ENCODE results near the gene CATSPERZ.
"Not testable (repeated sequence)": the region's sequence is repeated elsewhere in the genome, so short reads cannot be mapped to it uniquely, and the experiment has no call there.

Gene CATSPERZ

DNA sequence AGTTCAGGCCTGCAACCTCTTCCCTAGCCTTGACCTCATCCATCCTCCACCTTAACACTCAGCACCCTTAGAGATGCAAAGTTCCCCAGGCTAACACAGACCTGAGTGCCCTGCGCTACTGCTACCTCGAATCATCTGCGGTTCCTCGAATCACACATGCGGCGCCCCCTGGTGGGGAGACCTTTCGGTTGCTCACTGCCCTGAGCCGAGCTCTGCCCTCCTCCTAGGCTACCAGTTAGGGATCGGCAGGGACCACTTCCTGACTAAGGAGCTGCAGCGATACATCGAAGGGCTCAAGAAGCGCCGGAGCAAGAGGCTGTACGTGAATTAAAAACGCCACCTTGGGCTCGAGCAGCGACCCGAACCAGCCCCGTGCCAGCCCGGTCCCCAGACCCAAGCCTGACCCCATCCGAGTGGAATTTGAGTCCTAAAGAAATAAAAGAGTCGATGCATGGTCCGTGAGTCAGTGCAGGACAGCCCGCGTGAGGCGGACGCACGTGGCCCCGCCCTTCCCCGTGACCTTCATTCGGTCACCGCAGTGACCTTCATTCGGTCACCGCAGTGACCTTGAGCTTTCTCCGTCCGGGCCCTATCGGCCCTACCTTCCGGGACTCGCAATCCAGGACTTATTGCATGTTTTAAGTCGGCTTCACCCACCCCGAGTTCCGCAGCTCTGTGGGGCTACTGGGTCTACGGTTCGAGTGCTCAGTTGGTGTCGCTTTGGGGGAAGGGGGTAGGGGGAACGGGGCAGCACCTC is 4.3 kb downstream of the CATSPERZ start:
- peak; percentile 96 for DNase-seq

DNA sequence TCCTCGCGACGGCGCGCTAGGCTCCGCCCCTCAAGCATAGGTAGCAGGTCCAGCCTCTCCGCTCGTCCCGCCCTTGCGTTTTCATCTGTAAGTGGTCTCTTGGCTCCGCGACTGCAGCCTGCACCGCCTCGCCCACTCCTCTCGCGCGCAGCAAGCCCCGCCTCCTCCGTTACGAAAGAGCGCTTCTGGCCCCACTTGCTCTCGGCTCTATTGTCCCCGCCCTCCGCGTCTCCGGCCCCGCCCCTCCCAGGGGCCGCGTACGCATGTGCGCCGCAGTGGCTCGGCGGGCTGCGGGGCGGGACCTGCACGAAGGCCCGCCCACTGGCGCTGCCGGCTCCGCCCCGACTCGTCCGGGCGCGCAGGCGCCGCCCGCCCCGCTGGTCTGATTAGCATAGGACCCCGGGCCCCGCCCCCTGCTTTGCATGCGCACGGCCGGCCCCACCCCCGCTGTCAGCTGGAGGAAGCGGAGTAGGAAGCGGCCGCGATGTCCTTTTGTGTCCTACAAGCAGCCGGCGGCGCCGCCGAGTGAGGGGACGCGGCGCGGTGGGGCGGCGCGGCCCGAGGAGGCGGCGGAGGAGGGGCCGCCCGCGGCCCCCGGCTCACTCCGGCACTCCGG is 5.0 kb downstream of the CATSPERZ start, which contains the start of gene ESRRA:
ESRRA (plus strand) TSS at position 450 of the 616 bp plus-strand sequence. CDS start 1,656 bp downstream, outside the sequence.
- DNase-seq: peak; percentile 100

DNA sequence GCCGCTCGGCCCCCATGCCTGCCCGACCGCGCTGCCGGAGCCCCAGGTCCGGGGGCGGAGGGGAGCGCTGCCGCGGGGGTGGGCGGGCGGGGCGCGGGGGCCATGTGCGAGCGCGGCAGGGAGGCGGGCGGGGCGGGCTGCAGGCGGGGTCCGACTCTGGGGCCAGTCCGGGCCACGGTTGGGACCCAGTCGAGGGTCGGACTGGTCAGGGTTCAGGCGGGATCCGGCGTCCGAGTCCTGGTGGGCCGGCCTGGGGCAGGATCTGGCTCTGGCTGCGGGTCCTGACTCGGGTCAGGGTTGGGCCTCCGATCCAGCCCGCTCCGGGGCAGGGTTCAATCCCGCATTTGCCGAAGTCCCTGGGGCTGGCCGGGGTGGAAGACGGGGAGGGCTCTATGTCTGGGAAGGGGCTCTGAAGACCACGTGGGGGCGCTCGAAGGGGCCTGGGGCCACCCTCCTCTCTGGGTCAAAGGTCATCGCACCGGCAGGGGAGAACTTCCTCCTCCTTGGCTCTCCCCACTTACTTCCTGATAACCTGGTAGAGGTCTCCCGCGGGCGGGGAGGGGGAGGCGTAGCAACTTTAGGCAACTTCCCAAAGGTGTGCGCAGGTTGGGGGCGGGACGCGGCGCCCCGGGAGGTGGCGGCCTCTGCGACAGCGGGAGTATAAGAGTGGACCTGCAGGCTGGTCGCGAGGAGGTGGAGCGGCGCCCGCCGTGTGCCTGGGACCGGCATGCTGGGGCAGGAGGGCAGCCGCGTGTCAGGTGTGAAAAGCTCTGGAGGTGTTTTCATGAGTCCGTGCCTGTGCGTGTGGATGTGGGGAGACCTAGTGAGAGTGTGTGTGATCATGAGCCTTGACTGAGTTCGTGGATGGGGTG is 5.8 kb downstream of the CATSPERZ start:
- DNase-seq: peak; percentile 74

DNA sequence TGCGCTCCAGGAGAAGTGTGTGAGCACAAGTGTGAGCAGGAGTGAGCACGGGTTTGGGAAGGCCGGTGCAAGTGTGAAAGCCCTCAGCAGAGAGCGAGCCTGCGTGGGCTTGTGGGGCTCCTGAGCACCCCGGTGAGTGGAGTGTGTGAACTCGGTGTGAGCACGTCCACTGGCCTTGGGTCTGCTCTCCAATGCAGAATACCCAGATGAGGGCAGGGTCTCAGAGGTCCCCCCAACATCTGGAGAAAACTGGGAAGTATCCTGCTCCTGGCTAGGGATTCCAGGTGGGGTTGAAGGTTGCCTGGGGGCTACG is 6.4 kb downstream of the CATSPERZ start:
- no peak for DNase-seq

DNA sequence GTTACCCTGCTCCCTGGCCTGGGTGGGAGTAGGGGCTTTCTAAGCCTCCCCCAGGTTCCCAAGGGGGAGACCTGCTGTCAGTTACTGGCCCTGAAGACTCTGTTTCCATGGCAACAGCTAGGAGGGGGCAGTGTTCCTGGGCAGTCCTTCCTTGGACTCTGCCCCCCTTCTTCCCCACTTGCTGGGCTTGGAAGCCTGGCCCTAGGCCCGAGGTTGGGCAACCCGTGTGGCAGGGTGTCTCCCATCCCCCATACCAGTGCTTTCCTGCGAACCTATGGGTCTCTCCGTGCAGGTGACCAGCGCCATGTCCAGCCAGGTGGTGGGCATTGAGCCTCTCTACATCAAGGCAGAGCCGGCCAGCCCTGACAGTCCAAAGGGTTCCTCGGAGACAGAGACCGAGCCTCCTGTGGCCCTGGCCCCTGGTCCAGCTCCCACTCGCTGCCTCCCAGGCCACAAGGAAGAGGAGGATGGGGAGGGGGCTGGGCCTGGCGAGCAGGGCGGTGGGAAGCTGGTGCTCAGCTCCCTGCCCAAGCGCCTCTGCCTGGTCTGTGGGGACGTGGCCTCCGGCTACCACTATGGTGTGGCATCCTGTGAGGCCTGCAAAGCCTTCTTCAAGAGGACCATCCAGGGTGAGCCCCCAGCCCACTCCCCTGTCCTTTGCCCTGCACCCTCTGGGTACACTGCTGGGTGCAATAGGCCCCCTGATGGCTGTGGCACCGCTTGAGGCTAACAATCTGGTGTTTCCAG is 6.9 kb downstream of the CATSPERZ start:
- DNase-seq: no peak

DNA sequence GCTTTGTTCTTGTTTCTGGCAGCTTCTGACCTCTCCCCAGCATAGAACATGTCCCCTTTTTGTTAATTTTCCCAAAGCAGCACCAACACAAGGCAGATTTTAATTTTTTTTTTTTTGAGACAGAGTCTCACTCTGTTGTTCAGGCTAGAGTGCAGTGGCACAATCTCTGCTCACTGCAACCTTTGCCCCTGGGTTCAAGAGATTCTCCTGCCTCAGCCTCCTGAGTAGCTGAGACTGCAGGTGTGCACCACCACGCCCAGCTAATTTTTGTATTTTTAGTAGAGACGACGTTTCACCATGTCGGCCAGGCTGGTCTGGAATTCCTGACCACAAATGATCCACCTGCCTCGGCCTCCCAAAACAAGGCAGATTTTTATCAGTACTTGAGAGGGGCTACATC is 7.6 kb downstream of the CATSPERZ start:
- not testable (repeated sequence) for DNase-seq

DNA sequence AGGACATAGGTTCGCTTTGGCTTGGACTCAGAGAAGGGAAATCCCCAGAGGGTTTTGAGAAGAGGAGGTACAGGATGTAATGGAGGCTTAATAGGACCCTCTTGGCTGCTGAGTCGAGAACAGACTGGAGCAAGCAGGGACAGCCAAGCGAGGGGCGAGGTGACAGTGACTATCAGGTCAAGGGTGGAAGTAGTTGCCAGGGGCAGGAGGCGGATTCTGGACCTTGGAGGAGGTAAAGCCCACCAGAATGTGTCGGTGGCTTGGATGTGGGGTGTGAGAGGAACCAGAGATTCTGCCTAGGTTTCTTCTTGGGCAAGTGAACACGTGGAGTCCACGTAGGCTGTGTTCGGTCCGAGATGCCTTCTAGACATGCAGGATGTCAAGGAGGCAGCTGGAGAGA is 12.8 kb downstream of the CATSPERZ start:
- no peak for DNase-seq

DNA sequence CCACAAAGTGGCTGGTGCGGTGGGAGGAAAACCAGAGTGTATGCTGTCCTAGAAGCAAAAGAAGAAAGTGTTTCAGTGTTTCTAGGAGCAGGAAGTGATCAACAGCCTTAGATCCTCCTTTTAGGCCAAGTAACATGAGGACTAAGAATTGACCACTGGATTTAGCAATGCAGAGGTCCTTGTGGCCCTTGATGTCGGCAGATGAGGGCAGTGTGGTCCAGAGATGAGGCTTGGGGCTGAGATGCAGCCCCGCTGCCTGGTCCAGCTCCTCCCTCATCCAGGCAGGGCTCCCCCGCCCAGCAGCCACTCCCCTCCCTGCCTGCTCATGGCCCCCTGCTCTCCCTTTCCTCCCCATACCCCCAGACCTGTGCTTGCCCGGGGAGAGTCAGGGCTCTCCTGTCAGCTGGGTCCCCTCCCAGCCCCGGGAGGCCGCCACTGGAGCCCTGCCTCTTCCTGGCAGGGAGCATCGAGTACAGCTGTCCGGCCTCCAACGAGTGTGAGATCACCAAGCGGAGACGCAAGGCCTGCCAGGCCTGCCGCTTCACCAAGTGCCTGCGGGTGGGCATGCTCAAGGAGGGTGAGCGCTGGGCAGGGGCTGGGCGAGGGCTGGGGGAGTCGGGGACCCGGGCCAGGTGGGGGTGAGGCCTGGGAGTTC is 13.5 kb downstream of the CATSPERZ start:
- DNase-seq: no peak

DNA sequence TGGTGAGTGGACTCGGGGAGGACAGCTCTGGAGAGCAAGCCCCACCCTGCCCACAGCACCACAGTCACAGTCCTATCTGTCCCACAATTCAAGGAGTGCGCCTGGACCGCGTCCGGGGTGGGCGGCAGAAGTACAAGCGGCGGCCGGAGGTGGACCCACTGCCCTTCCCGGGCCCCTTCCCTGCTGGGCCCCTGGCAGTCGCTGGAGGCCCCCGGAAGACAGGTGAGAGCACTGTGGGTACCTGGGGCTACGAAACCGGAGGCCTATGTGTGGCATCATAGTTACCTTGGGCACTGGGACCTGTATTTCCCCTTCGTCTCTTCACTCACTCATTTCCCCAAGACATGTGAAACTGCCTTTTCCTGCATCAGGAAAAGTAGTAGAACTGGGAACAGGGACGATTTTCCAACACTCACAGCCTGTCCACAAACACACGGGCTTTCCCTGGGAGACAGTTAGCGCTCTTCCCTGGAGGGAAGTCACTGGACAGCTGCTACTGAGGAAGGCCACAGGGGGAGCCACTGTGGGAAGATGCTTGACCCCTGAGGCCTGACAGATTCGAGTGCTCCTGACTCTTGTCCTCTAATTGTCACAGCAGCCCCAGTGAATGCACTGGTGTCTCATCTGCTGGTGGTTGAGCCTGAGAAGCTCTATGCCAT is 14.1 kb downstream of the CATSPERZ start:
- no peak for DNase-seq

DNA sequence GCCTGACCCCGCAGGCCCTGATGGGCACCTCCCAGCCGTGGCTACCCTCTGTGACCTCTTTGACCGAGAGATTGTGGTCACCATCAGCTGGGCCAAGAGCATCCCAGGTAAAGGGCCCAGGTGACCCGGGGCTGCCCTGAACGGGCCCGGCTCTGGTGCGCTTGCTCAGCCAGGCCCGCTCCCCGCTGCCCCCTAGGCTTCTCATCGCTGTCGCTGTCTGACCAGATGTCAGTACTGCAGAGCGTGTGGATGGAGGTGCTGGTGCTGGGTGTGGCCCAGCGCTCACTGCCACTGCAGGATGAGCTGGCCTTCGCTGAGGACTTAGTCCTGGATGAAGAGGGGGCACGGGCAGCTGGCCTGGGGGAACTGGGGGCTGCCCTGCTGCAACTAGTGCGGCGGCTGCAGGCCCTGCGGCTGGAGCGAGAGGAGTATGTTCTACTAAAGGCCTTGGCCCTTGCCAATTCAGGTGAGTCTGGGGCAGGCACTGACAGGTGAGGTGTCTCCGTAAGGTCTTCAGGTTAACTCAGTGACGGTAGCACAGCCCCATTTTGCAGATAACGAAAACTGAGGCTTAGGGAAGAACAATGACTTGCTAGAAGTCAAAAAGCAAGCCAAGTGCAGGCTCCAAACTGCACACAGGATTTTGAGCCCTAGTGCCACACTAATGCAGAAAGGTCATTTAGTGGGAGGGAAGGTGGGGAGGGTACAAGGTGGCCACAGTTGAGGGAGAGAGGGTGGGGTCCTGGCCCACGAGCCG is 14.8 kb downstream of the CATSPERZ start:
- DNase-seq: no peak

DNA sequence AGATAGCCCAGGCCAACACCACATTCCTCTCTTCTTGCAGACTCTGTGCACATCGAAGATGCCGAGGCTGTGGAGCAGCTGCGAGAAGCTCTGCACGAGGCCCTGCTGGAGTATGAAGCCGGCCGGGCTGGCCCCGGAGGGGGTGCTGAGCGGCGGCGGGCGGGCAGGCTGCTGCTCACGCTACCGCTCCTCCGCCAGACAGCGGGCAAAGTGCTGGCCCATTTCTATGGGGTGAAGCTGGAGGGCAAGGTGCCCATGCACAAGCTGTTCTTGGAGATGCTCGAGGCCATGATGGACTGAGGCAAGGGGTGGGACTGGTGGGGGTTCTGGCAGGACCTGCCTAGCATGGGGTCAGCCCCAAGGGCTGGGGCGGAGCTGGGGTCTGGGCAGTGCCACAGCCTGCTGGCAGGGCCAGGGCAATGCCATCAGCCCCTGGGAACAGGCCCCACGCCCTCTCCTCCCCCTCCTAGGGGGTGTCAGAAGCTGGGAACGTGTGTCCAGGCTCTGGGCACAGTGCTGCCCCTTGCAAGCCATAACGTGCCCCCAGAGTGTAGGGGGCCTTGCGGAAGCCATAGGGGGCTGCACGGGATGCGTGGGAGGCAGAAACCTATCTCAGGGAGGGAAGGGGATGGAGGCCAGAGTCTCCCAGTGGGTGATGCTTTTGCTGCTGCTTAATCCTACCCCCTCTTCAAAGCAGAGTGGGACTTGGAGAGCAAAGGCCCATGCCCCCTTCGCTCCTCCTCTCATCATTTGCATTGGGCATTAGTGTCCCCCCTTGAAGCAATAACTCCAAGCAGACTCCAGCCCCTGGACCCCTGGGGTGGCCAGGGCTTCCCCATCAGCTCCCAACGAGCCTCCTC is 15.7 kb downstream of the CATSPERZ start:
- not testable (repeated sequence) for DNase-seq

DNA sequence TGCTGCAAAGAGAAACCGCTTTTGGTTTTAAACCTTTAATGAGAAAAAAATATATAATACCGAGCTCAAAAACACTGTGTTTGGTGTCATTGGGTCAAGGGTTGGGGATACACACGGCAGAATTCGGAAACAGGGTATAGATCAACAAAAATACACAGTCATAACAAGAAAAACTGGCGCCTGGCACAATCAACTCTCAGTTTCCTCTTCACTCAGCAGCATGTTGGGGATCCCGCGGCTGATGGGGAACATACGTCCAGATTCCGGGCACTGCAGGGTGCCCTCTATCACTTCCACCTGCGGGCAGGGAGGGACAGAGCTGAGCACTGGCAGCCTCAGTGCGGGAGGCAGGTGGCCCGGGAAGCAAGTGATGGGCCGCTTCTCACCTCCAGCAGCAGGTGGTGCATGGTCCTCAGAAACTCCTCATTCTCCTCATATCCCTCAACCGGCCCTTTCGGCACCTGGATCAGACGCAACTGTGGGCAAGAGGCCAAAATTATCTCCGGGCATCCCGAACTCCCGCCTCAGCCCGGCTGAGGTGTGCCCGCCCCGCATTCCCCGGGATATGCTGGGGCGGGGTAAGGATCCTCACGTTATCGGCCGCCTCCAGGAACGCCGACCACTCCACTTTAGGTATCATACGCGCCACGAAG is 16.6 kb downstream of the CATSPERZ start:
- DNase-seq: no peak

DNA sequence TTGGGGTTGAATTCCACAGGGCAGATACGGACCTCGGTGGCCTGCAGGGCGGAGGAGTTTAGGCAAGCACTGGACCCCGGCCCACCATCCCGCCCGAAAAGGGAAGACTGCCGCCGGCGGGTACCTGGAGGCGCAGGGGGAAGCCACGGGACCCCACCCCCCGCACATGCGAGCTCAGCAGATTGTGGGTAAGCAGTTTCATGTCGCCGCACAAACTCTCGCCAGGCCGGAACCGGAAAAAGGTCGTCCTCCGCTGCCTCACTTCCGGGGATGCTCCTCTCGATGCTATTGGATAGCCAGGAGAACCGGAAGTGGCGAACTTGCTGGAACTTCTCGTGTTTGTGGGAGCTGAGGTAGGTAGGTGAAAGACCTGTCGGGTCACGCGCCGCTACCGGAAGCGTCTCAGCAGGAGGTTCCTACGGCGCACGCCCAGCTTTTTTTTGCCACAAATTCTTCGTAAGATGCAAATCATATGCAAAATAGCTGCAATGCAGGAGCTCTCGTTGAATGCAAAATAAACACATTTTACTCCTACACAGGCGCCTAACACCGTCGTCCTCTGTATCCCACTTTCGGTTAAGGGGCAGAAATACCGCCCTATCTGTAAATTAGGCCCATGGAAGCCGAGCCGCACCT is 17.3 kb downstream of the CATSPERZ start, which contains the start of gene TRMT112:
TRMT112 (minus strand) TSS at position 235 of the 636 bp plus-strand sequence; CDS start at position 202, 33 bp downstream.
- DNase-seq: peak; percentile 89

DNA sequence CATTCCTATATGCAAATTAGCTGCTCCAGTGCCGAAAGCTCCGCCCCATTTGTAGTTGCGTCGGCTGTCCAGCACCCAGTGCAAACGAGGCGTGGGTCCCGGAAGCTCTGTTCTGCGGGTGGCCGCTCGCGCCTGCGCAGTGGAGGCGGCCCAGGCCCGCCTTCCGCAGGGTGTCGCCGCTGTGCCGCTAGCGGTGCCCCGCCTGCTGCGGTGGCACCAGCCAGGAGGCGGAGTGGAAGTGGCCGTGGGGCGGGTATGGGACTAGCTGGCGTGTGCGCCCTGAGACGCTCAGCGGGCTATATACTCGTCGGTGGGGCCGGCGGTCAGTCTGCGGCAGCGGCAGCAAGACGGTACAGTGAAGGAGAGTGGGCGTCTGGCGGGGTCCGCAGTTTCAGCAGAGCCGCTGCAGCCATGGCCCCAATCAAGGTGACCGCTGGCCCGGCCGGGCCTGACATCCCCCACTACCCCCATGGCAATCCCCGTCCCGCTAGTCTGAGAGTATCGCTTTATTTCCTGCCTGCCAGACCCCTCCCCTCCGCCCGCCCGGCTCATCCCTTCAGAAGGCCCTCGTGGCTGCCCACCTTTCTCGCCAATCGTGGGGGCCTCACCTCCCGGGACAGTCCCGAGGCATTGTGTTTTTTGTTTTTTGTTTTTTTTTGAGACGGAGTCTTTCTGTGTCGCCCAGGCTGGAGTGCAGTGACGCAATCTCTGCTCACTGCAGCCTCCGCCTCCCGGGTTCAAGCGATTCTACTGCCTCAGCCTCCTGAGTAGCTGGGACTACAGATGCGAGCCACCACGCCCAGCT is 18.0 kb downstream of the CATSPERZ start, which contains the start of gene PRDX5:
PRDX5 (plus strand) TSS at position 161 of the 805 bp plus-strand sequence; CDS start at position 256, 95 bp downstream.
- DNase-seq: peak; percentile 93

DNA sequence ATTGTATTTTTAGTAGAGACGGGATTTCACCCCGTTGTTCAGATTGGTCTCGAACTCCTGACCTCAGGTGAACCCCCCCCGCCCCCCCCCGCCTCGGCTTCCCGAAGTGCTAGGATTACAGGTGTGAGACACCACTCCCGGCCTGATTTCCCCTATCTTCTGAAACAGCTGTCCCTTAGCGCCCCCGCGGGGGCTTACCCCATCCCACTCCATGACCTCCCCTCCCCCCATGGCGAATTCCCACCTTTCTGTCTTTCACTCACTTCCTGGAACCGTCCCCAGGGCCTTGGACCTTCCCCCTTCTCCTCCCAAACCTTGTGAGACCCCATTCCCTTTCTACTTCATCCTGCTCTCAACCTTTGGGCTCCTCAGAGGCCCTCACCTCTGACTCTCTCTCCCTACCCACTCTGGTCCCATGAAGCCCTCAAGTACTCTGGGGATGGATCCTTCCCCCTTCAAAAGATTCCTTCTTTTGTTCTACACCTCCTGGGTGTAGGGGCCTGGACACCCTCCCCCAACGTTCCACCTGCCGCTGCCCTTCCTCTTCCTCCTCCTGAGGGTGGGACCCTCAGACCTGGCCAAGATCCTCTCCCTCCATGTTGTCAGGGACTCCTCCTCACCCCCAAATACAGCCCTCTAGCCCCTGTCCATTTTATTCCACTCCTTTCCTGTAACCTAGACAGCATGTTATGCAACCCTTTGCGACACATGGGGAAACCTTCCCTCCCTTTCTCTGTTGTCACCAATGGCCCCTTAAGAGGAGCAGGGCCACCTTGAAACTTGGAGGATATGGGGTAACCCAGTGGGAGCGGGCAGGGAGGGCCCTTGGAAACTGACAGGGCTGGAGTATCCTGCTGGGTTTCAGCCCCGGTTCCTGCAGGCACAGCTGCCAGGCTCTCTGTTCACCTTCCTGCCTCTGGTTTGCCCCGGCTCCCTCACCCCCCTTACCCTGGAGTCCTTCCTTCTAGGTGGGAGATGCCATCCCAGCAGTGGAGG is 18.9 kb downstream of the CATSPERZ start:
- no peak for DNase-seq

DNA sequence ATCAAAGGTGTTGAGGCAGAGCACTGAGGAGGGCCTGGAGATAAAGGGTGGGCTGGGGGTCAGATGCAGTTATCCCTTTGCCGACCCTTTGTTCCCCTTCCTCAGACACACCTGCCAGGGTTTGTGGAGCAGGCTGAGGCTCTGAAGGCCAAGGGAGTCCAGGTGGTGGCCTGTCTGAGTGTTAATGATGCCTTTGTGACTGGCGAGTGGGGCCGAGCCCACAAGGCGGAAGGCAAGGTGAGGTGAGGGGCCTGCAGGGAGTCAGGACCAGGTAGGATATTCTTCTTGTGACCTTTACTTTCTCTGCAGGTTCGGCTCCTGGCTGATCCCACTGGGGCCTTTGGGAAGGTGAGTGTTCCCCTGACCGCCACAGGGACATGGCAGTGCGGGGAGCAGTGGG is 20.4 kb downstream of the CATSPERZ start:
- no peak for DNase-seq

Data from activated CD8-positive, alpha-beta memory T cell treated with anti-CD3 and anti-CD28 coated beads, Interleukin-2, amount 50 U/mL, for 4 hours (primary cell).